NCI-H524 (cell line): ENCODE results near the gene FOXL3.

Experiments used
- DNase-seq, 2 experiments: peaks; one replicate each; lab custom pipeline; 2025; lab: John Stamatoyannopoulos, UW

The FOXL3 gene

GRCh38 chr7:302054-302992 is 12.4 kb downstream of the FOXL3 start:
- DNase-seq: no peak

GRCh38 chr7:303425-303824 is 13.5 kb downstream of the FOXL3 start:
- DNase-seq: no peak

- no peak for DNase-seq
These were observed 14.1 kb downstream of the FOXL3 start for GRCh38 chr7:303884-304573.

DNA sequence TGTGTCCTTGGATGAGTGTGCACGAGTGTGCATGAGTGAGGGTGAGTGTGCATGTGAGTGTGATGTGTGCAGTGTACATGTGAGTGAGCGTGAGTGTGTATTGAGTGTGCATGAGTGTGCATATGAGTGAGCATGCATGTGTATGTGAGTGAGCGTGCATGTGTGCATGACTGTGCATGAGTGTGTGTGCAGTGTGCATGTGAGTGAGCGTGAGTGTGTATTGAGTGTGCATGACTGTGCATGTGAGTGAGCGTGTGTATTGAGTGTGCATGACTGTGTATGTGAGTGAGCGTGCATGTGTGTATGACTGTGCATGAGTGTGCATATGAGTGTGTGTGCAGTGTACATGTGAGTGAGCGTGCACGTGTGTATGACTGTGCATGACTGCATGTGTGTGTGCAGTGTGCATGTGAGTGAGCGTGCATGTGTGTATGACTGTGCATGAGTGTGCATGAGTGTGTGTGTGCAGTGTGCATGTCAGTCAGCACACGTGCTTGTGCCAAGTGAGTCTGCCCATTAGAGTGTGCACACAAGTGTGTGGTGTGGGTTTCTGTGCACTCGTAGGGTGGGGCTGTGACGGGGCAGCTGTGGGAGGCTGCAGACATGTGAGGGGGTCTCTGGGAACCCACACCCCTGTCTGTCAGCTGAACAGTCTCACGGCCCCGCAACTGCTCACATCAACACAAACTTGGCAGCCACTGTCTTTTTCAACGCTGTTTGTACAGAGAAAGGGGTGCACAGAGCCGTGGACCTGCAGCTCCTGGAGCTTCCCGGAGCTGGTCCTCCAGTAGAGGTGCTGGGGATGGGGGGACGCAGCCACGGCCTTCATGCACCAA is 14.8 kb downstream of the FOXL3 start:
- no peak for DNase-seq

DNA sequence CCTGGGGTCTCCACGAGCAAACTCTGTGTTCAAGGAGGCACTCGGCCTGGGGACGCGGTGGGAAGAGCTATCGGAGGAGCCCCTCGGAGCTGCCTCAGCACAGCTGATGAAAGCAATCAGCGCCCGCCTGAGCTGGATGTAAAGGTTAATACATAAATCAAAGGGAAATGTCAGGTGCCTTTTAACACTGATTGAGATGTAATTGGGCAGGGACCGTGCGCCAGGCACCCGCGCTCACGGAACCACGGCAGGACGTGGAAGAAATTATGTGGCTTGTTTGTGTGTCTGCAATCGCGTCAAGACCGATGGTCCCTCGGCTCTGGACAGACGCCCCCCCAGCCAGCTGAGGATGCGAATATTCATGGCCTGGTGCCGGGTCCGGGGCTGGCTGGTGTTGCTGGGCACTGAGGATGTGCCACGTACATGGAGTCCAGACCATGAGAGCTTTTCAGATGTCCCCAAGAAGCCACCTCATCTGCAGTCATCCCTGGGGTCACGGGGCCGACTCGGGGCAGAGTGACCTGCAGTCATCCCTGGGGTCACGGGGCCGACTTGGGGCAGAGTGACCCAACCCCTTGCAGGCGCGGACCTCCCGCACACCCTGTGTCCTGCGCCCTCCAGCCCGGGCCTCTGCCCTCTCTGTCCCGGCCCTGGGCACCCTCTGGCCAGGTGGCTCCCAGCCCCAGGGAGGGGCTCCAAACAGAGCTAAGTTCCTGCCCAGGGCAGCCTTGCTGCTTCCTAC is 15.6 kb downstream of the FOXL3 start:
- DNase-seq: no peak

GRCh38 chr7:307970-308369 is 18.0 kb downstream of the FOXL3 start:
- DNase-seq: no peak

DNA sequence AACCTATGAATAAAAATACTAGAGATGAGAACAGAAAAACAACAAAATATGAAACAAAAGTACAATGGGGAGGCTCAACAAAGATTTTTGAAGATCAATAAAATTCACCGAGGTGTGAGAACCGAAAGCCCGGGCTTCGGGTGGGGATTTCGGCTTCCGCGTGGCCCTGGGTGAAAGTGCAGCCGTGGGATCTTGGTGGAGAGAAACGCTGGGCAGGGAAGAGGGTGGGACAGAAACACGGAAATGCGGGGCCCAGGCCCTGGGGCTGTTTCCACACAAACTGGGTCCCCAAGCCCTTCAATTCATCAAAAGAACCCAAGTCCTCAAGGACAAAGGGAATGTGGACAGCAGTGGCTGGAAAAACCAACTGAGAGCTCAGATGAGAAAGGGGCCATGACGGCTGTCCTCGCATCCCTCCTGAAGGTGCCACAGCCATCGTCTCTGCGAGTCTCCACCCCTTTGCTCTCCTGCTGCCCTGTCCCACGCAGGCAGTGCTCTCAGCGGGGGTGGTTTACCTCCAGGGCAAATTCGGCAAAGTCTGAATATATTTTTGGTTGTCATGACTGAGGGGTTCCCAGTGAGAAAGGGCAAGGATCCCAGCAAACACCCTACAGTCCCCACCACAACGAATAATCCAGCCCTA is 19.7 kb downstream of the FOXL3 start:
- DNase-seq: no peak

DNA sequence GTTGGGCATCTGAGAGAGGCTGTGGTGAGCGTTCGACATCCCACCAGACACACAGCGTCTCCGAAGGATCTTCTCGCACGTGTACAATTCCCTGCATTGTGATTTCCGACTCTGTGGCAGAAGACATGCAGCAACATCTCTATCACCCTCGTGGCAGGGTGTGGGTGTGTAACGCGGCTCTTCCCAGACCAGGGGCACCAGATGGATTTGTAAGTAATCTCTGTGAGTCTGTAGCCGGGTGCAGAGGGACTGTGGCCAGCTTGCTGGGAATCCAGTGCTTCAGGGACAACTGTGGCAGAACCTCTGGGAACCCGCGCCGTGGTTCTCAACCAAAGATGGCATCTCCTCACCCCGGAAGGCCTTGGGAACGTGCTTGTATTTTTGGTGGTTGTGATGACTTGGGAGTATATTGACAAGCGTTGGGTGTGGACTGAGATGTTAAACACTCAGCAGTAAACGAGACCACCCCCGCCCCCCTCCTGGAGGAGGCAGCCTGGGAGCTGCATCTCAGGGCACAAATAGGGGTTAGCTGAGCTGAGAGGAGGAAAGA is 21.2 kb downstream of the FOXL3 start:
- peak in 1 of 2 experiments; percentile 42 for DNase-seq

DNA sequence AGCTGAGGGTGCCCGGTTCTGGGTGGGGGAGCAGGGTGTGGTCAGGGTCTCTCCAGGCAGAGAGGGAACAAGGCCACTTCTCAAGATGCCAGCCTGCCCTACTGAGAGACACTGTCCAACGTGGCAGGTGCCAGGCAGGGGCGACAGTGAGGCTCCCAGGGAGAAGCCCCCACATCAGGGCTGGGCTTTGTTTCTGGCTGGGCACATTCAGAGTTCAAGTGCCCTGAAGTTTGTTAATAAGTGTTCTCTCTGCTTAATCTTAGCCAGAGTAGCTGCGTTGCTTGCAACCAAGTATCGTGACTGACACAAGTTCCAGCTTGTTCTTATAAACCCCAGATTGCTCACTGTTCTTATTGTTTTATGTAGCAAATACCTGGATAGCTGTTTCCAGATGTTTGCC is 21.8 kb downstream of the FOXL3 start:
- no peak for DNase-seq

DNA sequence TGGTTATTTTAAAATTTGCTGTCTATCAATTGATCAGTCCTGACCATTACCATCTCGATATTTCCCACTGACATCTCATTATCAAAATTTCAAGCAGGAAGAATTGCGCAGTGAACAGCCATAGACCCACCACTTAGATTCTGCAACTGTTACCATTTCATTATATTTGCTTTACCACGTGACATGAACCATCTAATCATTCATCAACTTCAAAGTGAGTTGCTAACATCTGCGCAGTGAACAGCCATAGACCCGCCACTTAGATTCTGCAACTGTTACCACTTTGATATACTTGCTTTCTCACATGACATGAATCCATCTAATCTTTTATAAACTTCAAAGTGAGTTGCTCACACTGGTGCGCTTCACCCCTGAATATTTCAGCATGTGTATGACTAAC is 22.5 kb downstream of the FOXL3 start:
- no peak for DNase-seq

- DNase-seq: no peak
These were observed 24.9 kb downstream of the FOXL3 start for GRCh38 chr7:314853-315252.

- DNase-seq: no peak
These were observed 25.7 kb downstream of the FOXL3 start for GRCh38 chr7:315516-316265.

DNA sequence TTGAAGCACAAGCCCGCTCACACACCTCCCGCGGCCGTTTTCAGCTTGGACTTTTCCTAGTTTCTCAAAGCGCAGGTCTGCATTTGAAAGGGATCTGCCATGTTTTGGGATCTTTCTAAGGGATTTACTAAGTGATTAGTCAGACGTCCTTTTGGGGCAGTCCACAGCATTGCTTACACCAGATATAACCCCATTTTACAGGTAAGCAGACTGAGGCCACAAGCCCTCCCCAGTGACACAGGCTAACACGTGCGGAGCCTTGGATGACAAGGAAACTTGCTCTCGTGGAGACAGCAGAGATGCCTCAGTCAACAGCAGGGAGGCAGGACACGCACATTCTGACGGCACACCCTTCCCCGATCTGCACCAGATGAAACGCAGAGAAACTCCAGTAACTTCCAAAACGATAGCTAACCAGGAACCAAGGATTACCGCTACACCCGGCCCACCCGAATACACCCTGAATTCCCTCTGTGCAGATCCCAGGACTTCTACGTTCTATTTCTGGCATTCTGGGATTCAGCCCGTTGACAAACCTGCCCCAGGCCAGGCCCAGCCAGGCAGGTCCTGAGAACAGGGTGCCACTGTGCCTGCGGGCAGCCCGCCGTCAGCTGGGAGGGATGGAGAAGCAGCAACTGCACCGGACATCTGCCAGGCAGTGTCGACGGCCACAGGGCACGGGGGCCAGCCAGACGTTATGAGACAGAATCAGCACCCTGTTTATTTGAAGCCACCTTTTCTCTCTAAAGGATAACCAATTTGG is 27.9 kb downstream of the FOXL3 start:
- no peak for DNase-seq

DNA sequence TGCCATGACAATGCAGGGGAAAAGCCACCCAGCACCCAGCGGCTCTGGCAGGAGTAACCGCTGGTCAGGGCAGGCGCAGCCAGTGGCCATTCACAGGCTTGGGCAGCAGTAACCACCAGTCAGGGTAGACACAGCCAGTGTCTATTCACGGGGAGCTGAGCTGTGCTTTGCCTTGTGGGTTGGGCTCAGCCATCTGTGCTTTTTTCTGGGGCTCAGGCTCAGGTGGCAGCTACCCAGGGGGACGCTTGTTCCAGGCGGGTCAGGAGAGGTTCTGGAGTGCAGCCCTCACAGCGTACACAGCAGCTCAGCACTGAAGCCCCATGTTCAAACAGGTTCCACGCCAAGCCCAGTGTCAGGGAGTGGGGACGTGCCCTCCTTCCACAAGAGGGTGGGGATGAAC is 28.5 kb downstream of the FOXL3 start:
- DNase-seq: peak in 1 of 2 experiments; percentile 54

DNA sequence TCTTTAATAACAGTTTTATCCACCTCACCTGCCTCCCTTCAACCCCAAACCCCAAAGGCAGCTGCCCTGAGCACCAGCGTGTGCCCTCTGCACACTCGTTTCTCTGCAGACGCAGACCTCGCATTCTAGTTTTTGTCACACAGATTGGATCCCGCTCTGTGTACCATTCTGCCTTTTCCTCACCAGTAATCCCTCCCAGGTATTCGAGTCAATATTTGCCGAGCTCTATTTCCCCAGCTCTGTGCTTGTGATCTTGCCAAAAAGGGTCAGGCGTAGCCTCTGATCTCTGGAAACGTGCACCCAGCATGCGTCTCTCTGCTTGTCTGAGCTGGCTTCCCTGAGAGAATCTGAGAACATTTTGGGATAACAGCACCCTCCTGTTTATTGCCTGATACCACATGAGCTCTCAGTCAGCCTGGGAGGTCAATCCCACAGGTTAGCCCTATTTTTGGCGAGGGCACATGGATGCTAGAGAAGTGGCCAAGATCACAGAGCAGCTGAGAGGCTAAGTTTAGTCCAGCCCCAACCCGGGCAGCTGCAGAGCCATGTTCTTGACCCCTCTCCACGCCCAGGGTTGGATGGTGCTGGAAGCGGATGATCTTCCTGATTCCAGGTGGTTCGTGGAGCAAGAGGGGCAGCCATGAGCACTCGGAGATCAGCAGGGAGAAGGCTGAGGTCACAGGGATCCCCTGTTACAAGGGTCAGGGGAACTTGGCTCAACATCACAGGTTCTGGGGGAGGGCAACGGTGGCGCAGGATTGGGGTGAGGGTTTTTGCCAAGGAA is 29.1 kb downstream of the FOXL3 start:
- DNase-seq: no peak

DNA sequence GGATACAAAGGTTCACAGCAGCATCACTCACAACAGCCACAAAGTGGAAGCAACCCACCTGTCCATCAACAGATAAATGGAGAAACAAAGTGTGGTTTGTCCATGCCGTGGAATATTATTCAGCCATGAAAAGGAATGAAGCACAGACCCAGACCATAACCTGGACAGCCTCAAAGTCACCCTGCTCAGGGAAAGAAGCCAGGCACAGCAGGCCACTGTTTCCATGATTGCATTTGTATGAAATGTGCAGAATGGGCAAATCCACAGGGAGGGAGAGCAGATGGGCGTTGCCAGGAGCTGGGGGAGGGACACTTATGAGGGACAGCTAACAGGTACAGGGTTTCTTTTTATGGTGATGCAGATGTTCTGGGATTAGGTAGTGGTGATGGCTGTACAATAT is 30.3 kb downstream of the FOXL3 start:
- no peak for DNase-seq

- peak in 1 of 2 experiments; percentile 25 for DNase-seq
These were observed 32.2 kb downstream of the FOXL3 start for GRCh38 chr7:322111-322671.

DNA sequence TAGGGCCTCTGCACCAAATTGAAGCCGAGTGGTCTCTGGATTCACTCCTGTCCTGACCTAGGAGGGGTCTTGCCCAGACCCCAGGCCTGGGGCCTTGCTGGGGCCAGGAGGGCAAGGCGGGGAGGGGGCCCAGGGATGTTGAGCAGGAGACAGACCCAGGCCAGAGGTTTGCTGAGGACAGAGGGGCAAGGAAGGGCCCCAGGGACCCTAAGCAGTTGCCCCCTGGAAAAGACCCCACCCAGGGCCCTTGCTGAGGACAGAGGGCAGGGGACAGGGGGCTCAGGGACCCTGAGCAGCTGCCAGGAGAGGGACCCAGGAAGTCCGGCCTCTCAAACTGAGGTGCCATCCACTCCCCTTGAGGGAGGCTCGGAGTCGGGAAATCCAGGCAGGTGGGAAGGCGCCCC is 32.7 kb downstream of the FOXL3 start:
- no peak for DNase-seq
